ENCODE data around the gene DDAH1.

Gene DDAH1

GRCh38 chr1:85454214-85454613 lies 10.7 kb downstream of the DDAH1 start:
- TF ChIP-seq, protein P1, sequence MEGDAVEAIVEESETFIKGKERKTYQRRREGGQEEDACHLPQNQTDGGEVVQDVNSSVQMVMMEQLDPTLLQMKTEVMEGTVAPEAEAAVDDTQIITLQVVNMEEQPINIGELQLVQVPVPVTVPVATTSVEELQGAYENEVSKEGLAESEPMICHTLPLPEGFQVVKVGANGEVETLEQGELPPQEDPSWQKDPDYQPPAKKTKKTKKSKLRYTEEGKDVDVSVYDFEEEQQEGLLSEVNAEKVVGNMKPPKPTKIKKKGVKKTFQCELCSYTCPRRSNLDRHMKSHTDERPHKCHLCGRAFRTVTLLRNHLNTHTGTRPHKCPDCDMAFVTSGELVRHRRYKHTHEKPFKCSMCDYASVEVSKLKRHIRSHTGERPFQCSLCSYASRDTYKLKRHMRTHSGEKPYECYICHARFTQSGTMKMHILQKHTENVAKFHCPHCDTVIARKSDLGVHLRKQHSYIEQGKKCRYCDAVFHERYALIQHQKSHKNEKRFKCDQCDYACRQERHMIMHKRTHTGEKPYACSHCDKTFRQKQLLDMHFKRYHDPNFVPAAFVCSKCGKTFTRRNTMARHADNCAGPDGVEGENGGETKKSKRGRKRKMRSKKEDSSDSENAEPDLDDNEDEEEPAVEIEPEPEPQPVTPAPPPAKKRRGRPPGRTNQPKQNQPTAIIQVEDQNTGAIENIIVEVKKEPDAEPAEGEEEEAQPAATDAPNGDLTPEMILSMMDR (IDR thresholded peaks at IDR 0.05; ENCODE audit: control extremely low read depth, extremely low read depth, low read depth, missing control alignments) = no peak
- CTCF ChIA-PET = no interaction called here
- no peak for DNase-seq (ENCODE audit: extremely low spot score)
- POLR2A ChIA-PET = no interaction called here

GRCh38 chr1:85453640-85454194 lies 11.2 kb downstream of the DDAH1 start:
- no peak for DNase-seq (ENCODE audit: extremely low spot score)
- ChIA-PET POLR2A (no interaction called here), CTCF (no interaction called here)
- TF ChIP-seq, protein P1 (IDR thresholded peaks at IDR 0.05; ENCODE audit: control extremely low read depth, extremely low read depth, low read depth, missing control alignments) = no peak

GRCh38 chr1:85452948-85453347 lies 12.0 kb downstream of the DDAH1 start:
- TF ChIP-seq, protein P1 (IDR thresholded peaks at IDR 0.05; ENCODE audit: control extremely low read depth, extremely low read depth, low read depth, missing control alignments) = no peak
- ChIA-PET CTCF (no interaction called here), POLR2A (no interaction called here)
- no peak for DNase-seq (ENCODE audit: extremely low spot score)

- DNase-seq (ENCODE audit: extremely low spot score) = no peak
- TF ChIP-seq, protein P1 (IDR thresholded peaks at IDR 0.05; ENCODE audit: control extremely low read depth, extremely low read depth, low read depth, missing control alignments) = no peak
- ChIA-PET POLR2A (no interaction called here), CTCF (interaction anchor here (1.5 kb wide), 1 partner anchor 12 kb away, joined by 3 read pairs; no protein-coding TSS in a partner anchor)
Measured at GRCh38 chr1:85451236-85451830, 13.6 kb downstream of the DDAH1 start.

- TF ChIP-seq, protein P1 (IDR thresholded peaks at IDR 0.05; ENCODE audit: control extremely low read depth, extremely low read depth, low read depth, missing control alignments) = no peak
- ChIA-PET POLR2A (no interaction called here), CTCF (interaction anchor here (1.5 kb wide), 1 partner anchor 12 kb away, joined by 3 read pairs; no protein-coding TSS in a partner anchor)
- DNase-seq (ENCODE audit: extremely low spot score) = no peak
Measured at GRCh38 chr1:85450832-85451231, 14.1 kb downstream of the DDAH1 start.

GRCh38 chr1:85449356-85449755 lies 15.6 kb downstream of the DDAH1 start:
- ChIA-PET POLR2A (no interaction called here), CTCF (no interaction called here)
- TF ChIP-seq, protein P1 (IDR thresholded peaks at IDR 0.05; ENCODE audit: control extremely low read depth, extremely low read depth, low read depth, missing control alignments) = no peak
- no peak for DNase-seq (ENCODE audit: extremely low spot score)

Data from GM10248 (cell line).